ENCODE results near the gene USB1.

DNA sequence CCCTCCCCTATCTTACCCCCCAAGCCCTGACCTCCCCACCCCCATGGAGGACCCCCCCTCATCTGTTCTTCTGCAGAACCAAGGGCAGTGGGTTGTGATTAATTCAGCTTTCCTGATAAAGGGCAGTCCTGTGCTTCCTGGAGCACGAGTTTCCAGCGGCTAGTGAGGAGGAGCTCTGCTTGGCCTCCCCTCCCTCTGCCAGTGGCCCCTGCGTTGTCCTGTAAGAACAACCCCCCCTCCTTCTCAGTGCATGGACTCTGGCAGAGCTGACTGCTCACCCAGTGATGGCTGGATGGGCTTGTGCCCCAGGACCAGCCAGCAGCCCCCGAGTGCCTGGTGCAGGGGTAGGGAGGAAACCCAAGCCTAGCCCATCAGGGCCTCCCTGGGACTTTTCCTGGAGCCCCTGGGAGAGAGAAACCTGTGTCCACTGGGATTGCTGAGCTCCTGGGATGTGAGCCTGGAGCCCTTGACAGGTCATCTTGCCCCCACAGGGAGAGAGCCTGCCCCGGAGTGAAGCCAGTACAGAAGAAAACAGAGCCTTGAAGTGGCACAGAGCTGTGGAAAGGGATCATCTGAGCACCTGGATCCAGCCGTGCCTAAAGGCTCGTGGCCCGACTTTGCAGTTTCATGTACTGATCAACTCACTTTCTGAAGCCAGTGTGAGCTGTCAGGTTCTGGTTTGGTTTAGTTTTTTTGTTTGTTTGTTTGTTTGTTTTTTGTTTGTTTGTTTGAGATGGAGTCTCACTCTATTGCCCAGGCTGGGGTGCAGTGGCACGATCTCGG lies 50.8 kb downstream of the USB1 start:
- TF ChIP-seq POLR2A (IDR thresholded peaks at IDR 0.05; ENCODE audit: low read depth) (no peak), POLR2AphosphoS5 (IDR thresholded peaks at IDR 0.05) (no peak)
- TF ChIP-seq, protein P1, sequence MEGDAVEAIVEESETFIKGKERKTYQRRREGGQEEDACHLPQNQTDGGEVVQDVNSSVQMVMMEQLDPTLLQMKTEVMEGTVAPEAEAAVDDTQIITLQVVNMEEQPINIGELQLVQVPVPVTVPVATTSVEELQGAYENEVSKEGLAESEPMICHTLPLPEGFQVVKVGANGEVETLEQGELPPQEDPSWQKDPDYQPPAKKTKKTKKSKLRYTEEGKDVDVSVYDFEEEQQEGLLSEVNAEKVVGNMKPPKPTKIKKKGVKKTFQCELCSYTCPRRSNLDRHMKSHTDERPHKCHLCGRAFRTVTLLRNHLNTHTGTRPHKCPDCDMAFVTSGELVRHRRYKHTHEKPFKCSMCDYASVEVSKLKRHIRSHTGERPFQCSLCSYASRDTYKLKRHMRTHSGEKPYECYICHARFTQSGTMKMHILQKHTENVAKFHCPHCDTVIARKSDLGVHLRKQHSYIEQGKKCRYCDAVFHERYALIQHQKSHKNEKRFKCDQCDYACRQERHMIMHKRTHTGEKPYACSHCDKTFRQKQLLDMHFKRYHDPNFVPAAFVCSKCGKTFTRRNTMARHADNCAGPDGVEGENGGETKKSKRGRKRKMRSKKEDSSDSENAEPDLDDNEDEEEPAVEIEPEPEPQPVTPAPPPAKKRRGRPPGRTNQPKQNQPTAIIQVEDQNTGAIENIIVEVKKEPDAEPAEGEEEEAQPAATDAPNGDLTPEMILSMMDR (IDR thresholded peaks at IDR 0.05), result no peak
